LoVo (cell line): ENCODE results near the gene KANK3.
"Not testable (repeated sequence)": the region's sequence is repeated elsewhere in the genome, so short reads cannot be mapped to it uniquely, and the experiment has no call there.

Source experiments
- DNase-seq: peaks from one replicate; pipeline ENCODE4 v3.0.0-alpha.2; 2016; ENCODE audit warnings: low spot score

The KANK3 gene

GRCh38 chr19:8316351-8317125, 26.5 kb downstream of the KANK3 start:
- DNase-seq = no peak

- not testable (repeated sequence) for DNase-seq
These were observed 28.0 kb downstream of the KANK3 start for GRCh38 chr19:8314981-8315640.

- no peak for DNase-seq
These were observed 31.4 kb downstream of the KANK3 start for GRCh38 chr19:8311461-8312260.

- DNase-seq = no peak
These were observed 32.6 kb downstream of the KANK3 start for GRCh38 chr19:8310342-8311055.

- no peak for DNase-seq
These were observed 34.2 kb downstream of the KANK3 start for GRCh38 chr19:8308891-8309291.

GRCh38 chr19:8307965-8308866, 34.8 kb downstream of the KANK3 start, which contains the start of gene CD320:
Gene CD320, minus strand, starts transcription at chr19:8308358. Its CDS starts 68 bp downstream, at chr19:8308290.
- DNase-seq = peak; percentile 93

GRCh38 chr19:8307400-8307964, 35.6 kb downstream of the KANK3 start:
- no peak for DNase-seq

- DNase-seq = no peak
These were observed 36.6 kb downstream of the KANK3 start for GRCh38 chr19:8306235-8307054.

GRCh38 chr19:8305798-8306197, 37.3 kb downstream of the KANK3 start:
- no peak for DNase-seq

GRCh38 chr19:8304841-8305621, 38.0 kb downstream of the KANK3 start:
- DNase-seq = no peak

GRCh38 chr19:8302734-8303133, 40.3 kb downstream of the KANK3 start:
- DNase-seq = no peak

- DNase-seq = no peak
These were observed 40.7 kb downstream of the KANK3 start for GRCh38 chr19:8302357-8302691.

GRCh38 chr19:8291337-8291736, 51.7 kb downstream of the KANK3 start:
- DNase-seq = not testable (repeated sequence)

GRCh38 chr19:8276508-8276907, 66.6 kb downstream of the KANK3 start:
- not testable (repeated sequence) for DNase-seq
